GM04503 (cell line): Measurements from ENCODE around the gene APH1A.
"Not testable (repeated sequence)": the region's sequence is repeated elsewhere in the genome, so short reads cannot be mapped to it uniquely, and the experiment has no call there.

ENCODE experiments used
- DNase-seq: peaks from one replicate; pipeline ENCODE4 v3.0.0-alpha.2; 2012; ENCODE audit warnings: low read depth

APH1A gene

GRCh38 chr1:150233359-150234308, 35.2 kb downstream of the APH1A start:
- no peak for DNase-seq

GRCh38 chr1:150232921-150233320, 35.9 kb downstream of the APH1A start:
- not testable (repeated sequence) for DNase-seq

GRCh38 chr1:150228246-150228645, 40.6 kb downstream of the APH1A start:
- not testable (repeated sequence) for DNase-seq

GRCh38 chr1:150227228-150227627, 41.6 kb downstream of the APH1A start:
- DNase-seq: no peak

- no peak for DNase-seq
These were observed 42.3 kb downstream of the APH1A start for GRCh38 chr1:150226486-150226885.

- no peak for DNase-seq
These were observed 43.3 kb downstream of the APH1A start for GRCh38 chr1:150225546-150225945.

- DNase-seq: no peak
These were observed 43.8 kb downstream of the APH1A start for GRCh38 chr1:150224983-150225382.

- DNase-seq: no peak
These were observed 47.3 kb downstream of the APH1A start for GRCh38 chr1:150221552-150221951.

- DNase-seq: not testable (repeated sequence)
These were observed 53.0 kb downstream of the APH1A start for GRCh38 chr1:150215855-150216254.
